Dedifferentiated amniotic fluid mesenchymal stem cell (primary cell): Measurements from ENCODE around the gene FXYD7.
"Not testable (repeated sequence)": the region's sequence is repeated elsewhere in the genome, so short reads cannot be mapped to it uniquely, and the experiment has no call there.

Experiments
- DNase-seq: peaks from one replicate; pipeline ENCODE4 v3.0.0-alpha.2; 2016; ENCODE audit errors: extremely low spot score

FXYD7 gene

GRCh38 chr19:35127871-35128270 lies 15.2 kb upstream of the FXYD7 start:
- no peak for DNase-seq

GRCh38 chr19:35128398-35129057 lies 14.5 kb upstream of the FXYD7 start:
- DNase-seq: no peak

GRCh38 chr19:35129724-35130274 lies 13.3 kb upstream of the FXYD7 start:
- DNase-seq: not testable (repeated sequence)

GRCh38 chr19:35130761-35131720 lies 12.0 kb upstream of the FXYD7 start:
- DNase-seq: no peak

- DNase-seq: no peak
These were observed 10.8 kb upstream of the FXYD7 start for GRCh38 chr19:35132254-35132653.

GRCh38 chr19:35133826-35134225 lies 9.2 kb upstream of the FXYD7 start:
- no peak for DNase-seq

GRCh38 chr19:35134601-35135242 lies 8.3 kb upstream of the FXYD7 start, which contains the start of gene LGI4:
Gene LGI4, minus strand, starts transcription at chr19:35135059. Its CDS starts 379 bp downstream, at chr19:35134680.
- no peak for DNase-seq

- DNase-seq: peak; percentile 54
These were observed 7.6 kb upstream of the FXYD7 start for GRCh38 chr19:35135389-35135909.

GRCh38 chr19:35136231-35136630 lies 6.8 kb upstream of the FXYD7 start:
- DNase-seq: no peak

- DNase-seq: no peak
These were observed 5.9 kb upstream of the FXYD7 start for GRCh38 chr19:35136977-35137702.

GRCh38 chr19:35138305-35138892 lies 4.7 kb upstream of the FXYD7 start, which contains the start of gene FXYD1:
Gene FXYD1, plus strand, starts transcription at chr19:35138824. Its CDS starts 1,256 bp downstream, at chr19:35140080.
- DNase-seq: no peak

- no peak for DNase-seq
These were observed 2.7 kb upstream of the FXYD7 start for GRCh38 chr19:35140207-35140961.

GRCh38 chr19:35140962-35141836 lies 1.9 kb upstream of the FXYD7 start:
- peak; percentile 55 for DNase-seq

GRCh38 chr19:35141837-35142605 lies 1.0 kb upstream of the FXYD7 start:
- no peak for DNase-seq

- DNase-seq: no peak
These were observed 337 bp upstream of the FXYD7 start for GRCh38 chr19:35142606-35143230.

GRCh38 chr19:35143818-35144217 lies 763 bp downstream of the FXYD7 start:
- DNase-seq: no peak

- no peak for DNase-seq
These were observed 1.2 kb downstream of the FXYD7 start for GRCh38 chr19:35144259-35144599.
